Endothelial cell of umbilical vein (primary cell): ENCODE measurements around the gene UNC119. TPM values are rescaled to one million over a fixed set of nuclear protein-coding genes. Genes with fewer than 3 reads are reported as not detected.

Experiments
- BruUV-seq: library from RNA; stranded (reverse); fragments of 400-500 nt; replicated peaks from 2 replicates; lab custom pipeline; 2021; lab: Mats Ljungman, UMichigan
- CTCF ChIA-PET: fragments of 300-600, 350-600 bp; sonication (Branson Sonifier 250); formaldehyde crosslinking; loops from one replicate; lab custom pipeline; 2021; ENCODE audit warnings: antibody characterized with exemption, inconsistent platforms; lab: Charles Lee
- POLR2A ChIA-PET: fragments of 300-600, 350-600 bp; sonication (Branson Sonifier 250); formaldehyde crosslinking; loops from one replicate; lab custom pipeline; 2021; ENCODE audit warnings: antibody characterized with exemption, inconsistent platforms; lab: Charles Lee
- DNase-seq: peaks from one replicate; pipeline ENCODE4 v3.0.0-alpha.2; 2011; ENCODE audit warnings: low read depth, low spot score
- FAIRE-seq: peaks from 2 replicates; lab custom pipeline; 2011; peaks lifted over from hg19 to GRCh38; lab: Jason Lieb, UNC
- H2AFZ ChIP-seq: 2 replicates; pipeline ENCODE4 v1.6.0; 2012; ENCODE audit warnings: low read depth, low read length, control low read depth, inconsistent platforms
- H3K27ac ChIP-seq: 2 replicates; pipeline ENCODE4 v1.5.1; 2011; ENCODE audit warnings: low read depth, mild to moderate bottlenecking, control low read depth, low read length, moderate library complexity; ENCODE audit not compliant: insufficient read depth
- H3K27me3 ChIP-seq, 2 experiments: 2 replicates each; pipeline versions ENCODE4 v1.6.0 to v1.6.1; 2011; ENCODE audit warnings: low read length in 2 of 2, mixed read lengths in 1 of 2; ENCODE audit not compliant: control insufficient read depth in 2 of 2, insufficient read depth in 2 of 2
- H3K36me3 ChIP-seq, 2 experiments: 2 replicates in 1 of 2; 3 replicates in 1 of 2; pipeline ENCODE4 v1.5.1; 2011; ENCODE audit warnings: low read length in 2 of 2, mild to moderate bottlenecking in 1 of 2, moderate library complexity in 1 of 2; ENCODE audit not compliant: control insufficient read depth in 2 of 2, insufficient read depth in 2 of 2; ENCODE audit errors: extremely low read depth in 1 of 2
- H3K4me1 ChIP-seq: 3 replicates; pipeline ENCODE4 v1.5.1; 2011; ENCODE audit warnings: mild to moderate bottlenecking, low read length; ENCODE audit not compliant: control insufficient read depth, insufficient read depth; ENCODE audit errors: extremely low read depth
- H3K4me2 ChIP-seq: 2 replicates; pipeline ENCODE4 v1.6.1; 2011; ENCODE audit warnings: low read length, control low read depth, mixed read lengths; ENCODE audit not compliant: insufficient read depth
- H3K4me3 ChIP-seq, 3 experiments: fragments of 200-600 bp in 1 of 3; sonication (generic), shearing (Covaris generic) in 1 of 3; replicated peaks in 1 of 3; 2 replicates each; pipeline ENCODE4 v1.5.1; 2011 to 2016; ENCODE audit warnings: control low read depth in 3 of 3, low read length in 3 of 3, mild to moderate bottlenecking in 2 of 3, inconsistent platforms in 1 of 3, low read depth in 1 of 3, moderate library complexity in 1 of 3; ENCODE audit not compliant: insufficient read depth in 1 of 3
- H3K79me2 ChIP-seq: 2 replicates; pipeline ENCODE4 v1.6.0; 2012; ENCODE audit warnings: low read length, inconsistent platforms; ENCODE audit not compliant: control insufficient read depth, insufficient read depth
- H3K9ac ChIP-seq: replicated peaks from 2 replicates; pipeline ENCODE3; 2011; ENCODE audit warnings: low read length, control low read depth; ENCODE audit not compliant: insufficient read depth; ENCODE audit errors: extremely low read depth
- H3K9me1 ChIP-seq: replicated peaks from 3 replicates; pipeline ENCODE4 v1.6.0; 2011; ENCODE audit warnings: mild to moderate bottlenecking, low read length; ENCODE audit not compliant: control insufficient read depth, insufficient read depth; ENCODE audit errors: extremely low read depth
- H3K9me3 ChIP-seq: replicated peaks from 2 replicates; pipeline ENCODE4 v1.5.1; 2012; ENCODE audit warnings: low read length, inconsistent platforms; ENCODE audit not compliant: control insufficient read depth, insufficient read depth
- H4K20me1 ChIP-seq: replicated peaks from 2 replicates; pipeline ENCODE3; 2011; ENCODE audit warnings: mild to moderate bottlenecking, low read length; ENCODE audit not compliant: control insufficient read depth, insufficient read depth; ENCODE audit errors: extremely low read depth
- EZH2 ChIP-seq: IDR thresholded peaks from 2 replicates; pipeline ENCODE4 v1.6.1; 2012; ENCODE audit warnings: borderline replicate concordance, low read depth, mild to moderate bottlenecking, moderate library complexity, low read length, inconsistent platforms; ENCODE audit not compliant: severe bottlenecking
- FOS ChIP-seq: IDR thresholded peaks from 2 replicates; pipeline ENCODE4 v1.6.1; 2011; ENCODE audit warnings: mild to moderate bottlenecking, low read length, moderate library complexity, borderline replicate concordance; ENCODE audit not compliant: insufficient read depth
- GATA2 ChIP-seq: IDR thresholded peaks from 2 replicates; pipeline ENCODE4 v1.7.0; 2011; ENCODE audit warnings: low read depth, mild to moderate bottlenecking, moderate library complexity, mixed read lengths, low read length; ENCODE audit not compliant: insufficient read length, insufficient read depth
- JUN ChIP-seq: IDR thresholded peaks from 2 replicates; pipeline ENCODE4 v1.6.1; 2011; ENCODE audit warnings: borderline replicate concordance, low read depth; ENCODE audit not compliant: insufficient read length, insufficient read depth
- MAX ChIP-seq: IDR thresholded peaks from 2 replicates; pipeline ENCODE4 v1.6.1; 2011; ENCODE audit not compliant: insufficient read depth, insufficient read length
- MYC ChIP-seq: IDR thresholded peaks from one replicate; pipeline ENCODE4 v1.6.1; 2011; ENCODE audit warnings: mild to moderate bottlenecking, low read depth, low read length
- POLR2A ChIP-seq: IDR thresholded peaks from 2 replicates; pipeline ENCODE4 v1.6.1; 2012; ENCODE audit warnings: low read depth, mild to moderate bottlenecking, control low read depth, low read length
- POLR2AphosphoS5 ChIP-seq: IDR thresholded peaks from 2 replicates; pipeline ENCODE4 v1.6.1; 2012; ENCODE audit warnings: low read depth, mild to moderate bottlenecking, control low read depth, low read length, moderate library complexity; ENCODE audit not compliant: insufficient read depth
- dilution Hi-C: fragments of 300-500 bp; cut with MboI; formaldehyde crosslinking; loops from one replicate; pipeline ENCODE4 v1.15.0; 2019; ENCODE audit warnings: low sequenced_read_pairs; ENCODE audit not compliant: extremely low pct_ligation_motif_present
- intact Hi-C: fragments of 100-400 bp; cut with micrococcal nuclease; formaldehyde crosslinking; loops from one replicate; pipeline ENCODE4 v1.10.0; 2022
- polyA plus RNA-seq, 4 experiments: library from polyadenylated mRNA; depleted of rRNA in 3 of 4; stranded (reverse) in 3 of 4; unstranded in 1 of 4; fragments of >200 nt; gene quantifications; 2 replicates each; pipeline versions ENCODE4 v1.2.1 to v1.2.3, GENCODE V29; 2011 to 2012; ENCODE audit warnings: missing spikeins in 1 of 4
- total RNA-seq: library from RNA; stranded (reverse); gene quantifications from 2 replicates; pipeline ENCODE4 v1.2.3, GENCODE V29; 2021
- TF ChIP-seq, protein P1 (sequence below), 2 donors: IDR thresholded peaks; 1 replicate in 1 of 2; 2 replicates in 1 of 2; pipeline ENCODE4 v1.5.1; 2011; ENCODE audit warnings: low read length in 2 of 2, mild to moderate bottlenecking in 2 of 2, moderate library complexity in 2 of 2, control low read depth in 1 of 2, inconsistent platforms in 1 of 2, low read depth in 1 of 2; ENCODE audit not compliant: insufficient read depth in 1 of 2; ENCODE audit errors: extremely low read depth in 1 of 2

The UNC119 gene
- total and polyA plus RNA-seq, 2 donors (not counting 3 experiments of a cell fraction or from before 2014, with no cell fraction given): 26.3 to 67.8 TPM

GRCh38 chr17:28519236-28519635 lies 33.2 kb downstream of the UNC119 start:
- Histone ChIP-seq H3K36me3 (no peaks in the 10 kb centered on the region), H3K9me3 (no peaks in the 10 kb centered on the region), H3K4me2 (no peak overlapping the region), H3K9me1 (no peaks in the 10 kb centered on the region), H3K27ac (no peak overlapping the region), H3K4me3 (no peak overlapping the region), H3K27me3 (no peaks in the 10 kb centered on the region), H3K4me1 (no peaks in the 10 kb centered on the region), H3K79me2 (no peaks in the 10 kb centered on the region), H2AFZ (no peak overlapping the region), H4K20me1 (no peaks in the 10 kb centered on the region), H3K9ac (no peak overlapping the region)
- DNase-seq (no peak), FAIRE-seq (no peak)
- ChIA-PET POLR2A (no interaction called here), CTCF (interaction anchor here (1.0 kb wide), 1 partner anchor 27 kb away, joined by 3 read pairs; no protein-coding TSS in a partner anchor)
- TF ChIP-seq POLR2AphosphoS5: no peak
- dilution Hi-C loops: no loop called here
- no TSS peak for BruUV-seq
- intact Hi-C loops: no loop called here

DNA sequence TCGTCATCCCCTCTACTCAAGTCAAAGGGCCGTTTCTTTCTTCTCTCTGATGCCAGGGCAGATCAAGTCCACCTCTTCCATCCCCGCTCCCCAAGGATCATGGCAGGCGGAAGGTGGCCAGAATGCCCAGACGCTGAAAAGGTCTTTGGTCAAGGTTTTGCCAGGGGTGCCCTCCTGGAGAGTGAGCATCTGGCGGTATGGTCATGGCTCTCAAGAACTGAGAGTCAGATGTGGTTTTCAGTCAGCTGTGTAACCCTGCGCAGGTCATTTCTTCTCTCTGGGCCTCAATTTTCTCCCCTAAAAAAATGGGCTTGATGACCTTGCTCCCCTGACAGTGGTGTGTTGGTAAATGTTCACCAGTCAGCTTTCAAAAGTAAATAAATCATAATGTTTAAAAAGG lies 33.8 kb downstream of the UNC119 start:
- dilution Hi-C loops: no loop called here

More for the DNA sequence above, 33.8 kb downstream of the UNC119 start:
- H3K4me3 ChIP-seq: no peak overlapping the region
- DNase-seq (no peak), FAIRE-seq (no peak)
- H3K36me3 ChIP-seq: no peaks in the 10 kb centered on the region
- no peaks in the 10 kb centered on the region for H3K4me1 ChIP-seq
- H3K79me2 ChIP-seq: no peaks in the 10 kb centered on the region
- H3K9me3 ChIP-seq: no peaks in the 10 kb centered on the region
- H3K4me2 ChIP-seq: no peak overlapping the region
- H4K20me1 ChIP-seq: no peaks in the 10 kb centered on the region
- no peak overlapping the region for H3K9ac ChIP-seq
- ChIA-PET CTCF (no interaction called here), POLR2A (no interaction called here)
- peaks cover 0 to 3% of the 10 kb centered on the region in 2 experiments for H3K27me3 ChIP-seq
- H3K9me1 ChIP-seq: no peaks in the 10 kb centered on the region
- intact Hi-C loops: no loop called here
- no peak overlapping the region for H3K27ac ChIP-seq
- no TSS peak for BruUV-seq
- H2AFZ ChIP-seq: no peak overlapping the region
- TF ChIP-seq EZH2: no peak
- TF ChIP-seq POLR2AphosphoS5: no peak
- no peak for TF ChIP-seq JUN
- TF ChIP-seq, protein P1, sequence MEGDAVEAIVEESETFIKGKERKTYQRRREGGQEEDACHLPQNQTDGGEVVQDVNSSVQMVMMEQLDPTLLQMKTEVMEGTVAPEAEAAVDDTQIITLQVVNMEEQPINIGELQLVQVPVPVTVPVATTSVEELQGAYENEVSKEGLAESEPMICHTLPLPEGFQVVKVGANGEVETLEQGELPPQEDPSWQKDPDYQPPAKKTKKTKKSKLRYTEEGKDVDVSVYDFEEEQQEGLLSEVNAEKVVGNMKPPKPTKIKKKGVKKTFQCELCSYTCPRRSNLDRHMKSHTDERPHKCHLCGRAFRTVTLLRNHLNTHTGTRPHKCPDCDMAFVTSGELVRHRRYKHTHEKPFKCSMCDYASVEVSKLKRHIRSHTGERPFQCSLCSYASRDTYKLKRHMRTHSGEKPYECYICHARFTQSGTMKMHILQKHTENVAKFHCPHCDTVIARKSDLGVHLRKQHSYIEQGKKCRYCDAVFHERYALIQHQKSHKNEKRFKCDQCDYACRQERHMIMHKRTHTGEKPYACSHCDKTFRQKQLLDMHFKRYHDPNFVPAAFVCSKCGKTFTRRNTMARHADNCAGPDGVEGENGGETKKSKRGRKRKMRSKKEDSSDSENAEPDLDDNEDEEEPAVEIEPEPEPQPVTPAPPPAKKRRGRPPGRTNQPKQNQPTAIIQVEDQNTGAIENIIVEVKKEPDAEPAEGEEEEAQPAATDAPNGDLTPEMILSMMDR (IDR thresholded peaks at IDR 0.05; ENCODE audit: extremely low read depth in 1 of 2, insufficient read depth in 1 of 2, low read depth in 1 of 2, low read length in 2 of 2): no peak
- no peak for TF ChIP-seq POLR2A
- no peak for TF ChIP-seq FOS
- no peak for TF ChIP-seq MYC
- no peak for TF ChIP-seq GATA2
- TF ChIP-seq MAX: no peak
